COLO829 (cell line): ENCODE data around the gene PDZRN3.

Source experiments
- DNase-seq: peaks from one replicate; pipeline ENCODE4 v3.0.0; 2012; ENCODE audit warnings: low spot score

Gene PDZRN3

DNA sequence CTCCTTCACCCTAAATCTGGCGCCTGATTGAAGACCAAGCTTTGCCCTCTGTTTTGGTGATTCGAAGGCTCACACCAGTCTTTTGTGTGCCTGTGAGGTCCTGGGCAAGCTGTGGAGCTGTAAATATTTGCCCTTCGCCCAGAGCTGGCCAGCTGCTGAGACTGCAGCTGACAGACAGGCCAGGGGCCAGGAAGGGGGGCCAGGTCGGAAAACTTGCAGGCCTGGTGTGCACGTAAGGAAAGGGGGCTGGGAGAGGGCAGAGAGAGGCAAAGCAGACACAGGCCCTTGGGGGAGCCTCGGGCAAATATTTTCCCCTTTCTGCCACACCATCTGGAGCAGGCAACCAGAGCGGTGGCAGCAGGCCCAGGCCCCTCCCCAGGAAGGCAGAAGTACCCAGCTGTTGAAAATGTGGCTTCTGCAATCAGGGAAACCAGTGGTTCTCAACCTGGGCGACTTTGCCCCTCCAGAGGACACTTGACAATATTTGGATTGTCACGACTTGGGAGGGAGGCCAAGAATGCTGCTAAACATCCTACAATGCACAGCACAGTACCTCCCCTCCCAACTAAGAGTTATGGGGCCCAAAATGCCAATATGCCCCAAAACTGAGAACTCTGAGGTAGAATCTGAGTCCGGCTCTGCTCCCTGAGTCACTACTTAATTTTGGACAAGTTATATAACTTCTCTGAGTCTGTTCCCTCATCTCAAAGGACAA is 2.5 kb downstream of the PDZRN3 start:
- DNase-seq, result no peak

DNA sequence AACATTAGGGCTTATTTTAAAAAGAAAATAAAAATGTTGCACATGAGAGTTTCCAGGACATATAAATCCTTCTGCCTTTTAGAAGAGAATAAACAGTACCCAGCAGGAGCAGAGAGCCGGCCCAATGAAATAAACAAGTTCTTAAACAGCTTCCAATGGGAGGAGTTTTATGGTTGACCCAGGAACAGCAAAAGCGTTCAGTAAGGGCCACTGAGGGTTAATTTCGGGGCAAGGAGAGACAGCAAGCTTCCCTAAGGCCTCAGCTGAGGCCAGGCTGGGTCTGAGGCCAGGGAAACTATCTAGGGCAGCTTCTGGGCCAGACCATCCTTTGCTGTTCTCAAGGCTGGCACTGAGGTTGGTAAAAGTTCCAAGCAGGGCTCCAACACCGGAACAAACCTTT is 3.4 kb downstream of the PDZRN3 start:
- DNase-seq, result no peak

DNA sequence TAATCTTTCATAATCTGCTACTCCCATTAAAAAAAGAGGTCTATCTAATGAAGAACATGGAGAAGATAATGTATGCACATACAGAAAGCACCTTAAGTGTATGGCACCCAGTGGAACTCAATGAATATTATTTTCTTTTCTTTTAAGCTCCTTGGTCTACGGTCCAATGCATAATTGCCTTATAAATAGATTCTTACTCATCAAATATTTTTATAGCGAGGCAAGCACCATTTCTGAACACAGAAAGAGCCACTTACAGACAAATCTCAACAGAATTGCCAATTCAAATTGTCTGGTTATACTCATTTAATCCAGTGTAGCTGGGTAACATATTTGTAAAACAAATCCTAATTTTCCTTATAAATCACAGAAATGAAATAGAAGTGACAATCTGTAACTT is 6.3 kb downstream of the PDZRN3 start:
- DNase-seq, result no peak

DNA sequence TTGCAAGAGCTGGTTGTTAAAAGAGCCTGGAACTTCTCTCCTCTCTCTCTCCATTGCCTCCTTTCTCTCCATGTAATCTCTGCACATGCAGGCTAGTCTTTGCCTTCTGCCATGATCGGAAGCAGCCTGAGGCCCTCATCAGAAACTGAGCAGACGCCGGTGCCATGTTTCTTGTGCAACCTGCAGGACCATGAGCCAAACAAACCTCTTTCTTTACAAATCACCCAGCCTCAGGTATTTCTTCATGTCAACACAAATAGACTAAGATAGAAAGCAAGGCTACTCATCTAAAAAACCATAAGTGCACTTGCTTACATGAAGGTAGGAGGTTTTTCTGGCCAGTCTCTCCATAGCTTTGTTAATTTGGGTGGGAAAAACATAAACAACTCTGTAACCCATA is 8.7 kb downstream of the PDZRN3 start:
- DNase-seq, result no peak

DNA sequence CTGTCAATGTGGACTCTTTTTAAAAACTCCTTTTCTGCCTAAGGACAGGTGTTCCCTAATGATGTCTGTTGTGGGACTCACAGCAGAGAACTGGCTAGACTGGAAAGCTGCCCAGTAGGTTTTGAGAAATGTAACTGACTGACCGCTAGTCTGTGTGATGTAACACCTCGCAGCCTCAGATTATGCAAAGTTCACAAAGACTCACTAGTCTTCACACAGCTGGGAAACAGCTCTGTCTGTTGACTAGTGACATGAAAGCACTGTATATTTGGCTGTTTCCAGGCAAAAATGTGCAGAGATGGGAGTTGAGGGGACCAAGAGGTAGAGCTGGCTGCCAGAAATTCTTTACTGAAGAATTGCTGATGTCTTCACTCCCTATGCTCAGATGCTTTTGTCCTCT is 10.3 kb downstream of the PDZRN3 start:
- no peak for DNase-seq

DNA sequence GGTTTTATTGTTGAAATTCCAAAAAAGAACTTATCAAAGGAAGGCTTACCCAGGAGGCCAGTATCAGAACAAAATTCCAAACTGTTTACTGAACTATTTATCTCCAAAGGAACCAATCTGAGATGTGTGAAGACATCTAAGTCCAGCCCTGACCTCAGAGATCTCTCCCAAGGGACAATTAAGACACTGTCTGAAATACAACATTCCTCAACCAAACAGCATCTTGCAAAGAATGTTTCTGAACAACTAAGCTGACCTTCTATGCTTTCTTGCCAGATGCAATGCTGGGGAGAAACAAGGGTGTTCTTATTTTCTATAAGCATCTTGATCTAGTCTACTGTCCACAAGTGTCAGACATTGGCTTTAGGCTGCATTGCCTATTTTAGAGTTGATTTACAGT is 13.6 kb downstream of the PDZRN3 start:
- peak; percentile 79 for DNase-seq

DNA sequence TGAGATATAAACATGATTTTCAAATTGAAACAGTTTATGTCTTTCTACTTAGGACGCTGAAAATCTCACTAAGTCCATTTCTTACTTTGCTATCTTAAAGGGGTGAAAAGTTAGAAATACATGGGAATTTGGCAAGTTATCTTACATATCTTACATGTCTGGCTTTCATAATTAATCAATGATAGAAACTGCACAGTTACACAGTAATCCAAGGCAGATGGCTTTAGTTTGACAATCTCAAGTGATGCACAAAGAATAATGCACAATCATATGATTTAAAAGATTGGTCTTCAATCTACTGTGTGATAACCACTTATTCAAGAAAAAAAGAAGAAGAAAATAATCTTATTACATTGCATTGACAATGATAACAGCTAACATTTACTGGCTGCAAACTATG is 14.2 kb downstream of the PDZRN3 start:
- DNase-seq, result no peak

DNA sequence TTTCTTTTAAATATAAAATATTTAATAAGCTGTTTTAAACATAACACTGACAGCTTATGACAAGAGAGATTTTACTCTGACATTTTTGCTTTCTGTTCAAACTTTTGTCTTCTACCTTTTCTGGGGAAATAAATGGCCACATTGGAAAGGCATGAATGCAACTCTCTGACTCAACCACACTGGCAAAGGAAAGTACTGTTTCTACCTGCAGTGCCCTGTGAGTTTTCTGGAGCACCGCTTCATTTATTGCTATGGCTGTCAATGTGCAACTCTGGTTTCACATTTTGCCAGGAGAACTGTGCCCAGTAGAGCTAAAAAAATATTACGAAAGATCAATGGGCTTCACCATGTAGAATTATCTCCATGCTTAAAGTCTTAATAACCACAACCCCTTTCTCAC is 15.1 kb downstream of the PDZRN3 start:
- no peak for DNase-seq

DNA sequence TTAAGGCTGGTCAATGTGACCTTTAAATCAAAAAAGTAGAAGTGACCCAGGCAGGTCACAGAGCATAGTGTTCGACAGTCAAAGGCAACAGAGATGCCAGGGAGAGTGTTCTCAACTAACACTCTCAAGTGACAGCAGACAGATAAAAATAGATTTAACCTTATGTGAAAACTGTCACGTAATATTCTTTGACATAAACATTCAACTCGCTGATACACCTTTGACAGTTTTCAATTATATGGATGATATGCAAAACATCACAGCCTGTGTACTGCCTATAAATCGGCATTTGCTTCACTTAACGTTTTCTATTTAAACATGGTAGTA is 15.5 kb downstream of the PDZRN3 start:
- no peak for DNase-seq

DNA sequence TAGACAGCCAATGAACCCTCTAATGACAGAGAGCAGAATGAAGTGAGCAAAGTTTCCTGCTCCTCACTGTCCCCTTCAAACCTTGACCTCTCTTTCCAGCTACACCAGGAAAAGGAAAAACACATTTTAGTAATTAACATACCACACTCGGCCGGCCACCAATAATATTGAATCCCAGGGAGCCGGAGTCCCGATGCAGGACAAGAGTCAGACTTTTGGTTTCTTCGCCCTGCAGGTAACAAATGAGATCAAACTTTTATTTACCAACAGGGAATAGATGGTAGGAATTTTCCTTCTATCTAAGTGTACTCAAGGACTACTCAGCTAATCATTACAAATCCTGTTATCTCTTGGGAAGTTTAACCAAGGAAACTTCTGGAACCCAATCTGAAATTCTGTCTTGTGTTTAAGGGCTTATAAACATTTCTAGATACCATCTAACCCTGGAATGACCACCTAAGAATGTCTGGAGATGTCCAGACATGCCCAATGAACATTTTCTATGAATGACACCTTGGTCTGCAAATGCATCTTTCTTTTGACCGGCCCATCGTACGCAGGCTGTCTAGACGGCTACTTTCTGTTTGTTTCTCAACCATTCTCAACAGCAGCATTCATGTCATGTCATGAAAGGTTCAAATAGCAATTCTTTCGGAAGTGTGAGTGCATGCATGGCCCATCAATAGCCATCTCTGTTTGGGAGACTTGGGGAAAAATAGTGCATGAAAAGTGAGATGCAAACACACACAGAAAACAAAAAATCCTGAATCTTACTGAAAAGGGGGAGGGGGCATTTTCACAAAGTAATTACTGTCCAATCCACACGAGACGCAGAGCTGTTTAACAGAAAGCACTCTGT is 16.1 kb downstream of the PDZRN3 start:
- DNase-seq, result peak; percentile 81

DNA sequence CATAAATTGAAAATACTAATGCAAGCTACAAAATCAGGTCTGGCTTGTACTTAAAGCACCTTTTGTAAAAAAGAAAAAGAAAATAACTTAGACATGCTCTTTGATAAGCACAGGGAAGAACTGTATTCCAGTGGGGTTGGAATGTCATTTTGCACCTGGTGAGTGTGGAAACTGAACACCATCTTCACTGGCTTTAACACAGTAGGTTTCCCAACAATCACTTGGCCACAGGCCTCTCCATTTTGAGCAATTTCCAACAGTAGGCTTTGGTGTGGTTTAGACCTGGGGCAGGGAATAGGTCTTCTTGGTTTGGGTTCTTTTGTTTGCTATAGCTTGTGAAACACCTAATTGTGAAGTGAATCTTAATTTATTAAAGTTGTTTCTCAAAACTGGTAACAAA is 18.9 kb downstream of the PDZRN3 start:
- DNase-seq, result no peak

DNA sequence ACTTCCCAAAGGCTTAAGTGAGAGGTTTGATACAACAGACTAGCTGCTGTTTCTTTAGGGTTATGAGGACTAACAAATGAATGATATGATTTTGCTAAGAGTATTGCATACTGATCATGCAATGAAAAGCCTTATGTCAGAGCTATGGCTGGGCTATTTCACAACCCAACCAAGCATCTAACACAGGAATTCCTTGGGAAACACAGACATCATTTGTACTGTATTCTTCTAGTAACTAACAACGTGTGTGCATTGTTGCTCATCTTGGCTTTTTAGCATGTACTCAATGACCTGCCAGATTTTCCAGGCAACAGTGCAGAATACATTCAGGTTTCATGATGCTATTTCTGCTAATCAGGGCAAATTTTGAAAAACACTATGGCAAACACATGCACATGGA is 19.3 kb downstream of the PDZRN3 start:
- DNase-seq, result peak; percentile 32

DNA sequence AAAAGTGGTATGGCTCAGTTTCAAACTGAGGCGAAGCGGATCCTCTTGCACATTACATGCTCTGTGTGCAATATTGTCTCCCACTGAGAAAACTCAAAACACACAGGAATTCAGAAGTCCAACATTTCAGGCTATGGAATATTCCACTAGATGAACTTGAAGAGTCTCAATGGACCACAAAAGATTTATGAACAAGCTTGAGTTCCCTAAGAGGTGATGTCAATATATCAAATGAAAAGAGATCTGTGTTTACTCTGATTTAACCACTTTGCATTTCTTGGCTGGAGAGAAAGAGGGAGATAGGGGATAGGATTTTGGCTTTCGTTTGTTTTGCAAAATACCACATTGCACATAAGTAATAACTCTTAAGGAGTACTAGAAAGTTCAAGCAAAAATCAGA is 20.3 kb downstream of the PDZRN3 start:
- DNase-seq, result no peak

DNA sequence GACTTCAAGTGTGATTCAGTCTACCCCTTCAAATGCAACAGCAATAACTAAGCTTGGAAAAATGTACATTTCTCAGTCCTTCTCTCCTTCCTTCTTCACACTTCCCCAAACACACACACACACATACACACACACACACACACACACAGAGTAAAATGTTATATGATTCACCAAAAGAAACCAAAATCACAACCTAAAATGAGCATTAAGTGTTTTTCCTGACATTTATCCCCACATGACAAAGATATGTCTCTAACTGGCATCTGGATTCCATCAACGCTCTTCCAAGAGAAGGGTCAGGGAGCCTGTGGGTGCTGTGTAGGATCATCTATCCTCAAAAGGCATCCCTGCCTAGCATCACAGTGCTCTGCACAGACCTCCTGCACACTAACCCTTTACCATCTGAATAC is 21.0 kb downstream of the PDZRN3 start:
- DNase-seq, result no peak

DNA sequence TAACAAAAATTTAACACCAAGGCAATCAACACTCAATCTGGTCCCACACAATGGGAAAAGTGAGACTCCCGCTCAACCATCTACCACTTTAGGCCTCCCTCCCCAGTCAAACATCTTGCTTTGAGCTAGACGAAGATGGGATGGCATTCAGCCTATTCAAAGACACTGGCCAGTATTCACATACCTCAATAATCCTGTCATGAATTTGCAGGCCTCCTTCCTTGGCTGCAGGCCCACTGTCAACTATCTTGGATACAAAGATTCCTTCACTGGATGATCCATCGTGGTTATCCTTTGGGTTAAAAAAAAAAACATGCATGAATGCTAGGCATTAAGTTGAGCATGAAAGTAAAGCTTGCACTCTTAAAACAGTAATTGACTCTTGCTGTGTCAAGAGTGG is 22.6 kb downstream of the PDZRN3 start:
- peak; percentile 99 for DNase-seq

DNA sequence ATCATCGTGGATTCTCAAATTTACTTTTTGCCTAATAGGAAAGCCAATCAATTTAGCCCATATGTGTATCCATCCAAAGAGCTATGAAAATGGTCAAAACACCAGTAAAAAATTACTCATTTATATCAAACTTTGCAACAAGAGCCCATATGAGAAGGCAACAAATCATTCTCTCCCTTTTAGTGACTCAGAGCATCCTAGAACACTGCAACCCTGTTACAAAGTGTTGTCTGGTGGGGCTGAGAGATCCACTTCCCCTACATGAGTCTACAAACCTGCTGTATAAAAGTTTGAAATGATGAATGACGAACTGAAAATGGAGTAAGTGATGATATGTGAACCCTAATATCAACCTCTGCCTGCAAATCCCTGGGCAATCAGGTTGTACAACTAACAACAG is 23.3 kb downstream of the PDZRN3 start:
- no peak for DNase-seq

DNA sequence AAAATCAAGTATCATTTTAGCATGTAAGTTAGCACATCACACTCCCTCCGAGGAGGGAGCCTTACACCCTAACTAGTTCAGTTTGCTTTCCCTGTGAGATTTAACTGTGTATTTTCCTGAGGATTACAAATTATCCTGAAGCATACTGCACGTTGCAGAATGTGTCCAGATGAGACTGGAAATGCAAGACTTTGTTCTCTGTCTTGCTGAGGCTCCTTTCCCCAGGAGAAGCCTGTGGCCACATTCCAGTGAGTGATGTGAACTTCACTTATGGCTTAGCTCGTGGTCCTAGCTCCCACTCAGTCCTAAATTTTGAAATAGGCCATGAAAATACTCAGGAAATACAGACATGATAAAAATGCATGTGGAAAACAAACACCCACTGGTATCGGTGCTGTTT is 23.7 kb downstream of the PDZRN3 start:
- DNase-seq, result no peak

DNA sequence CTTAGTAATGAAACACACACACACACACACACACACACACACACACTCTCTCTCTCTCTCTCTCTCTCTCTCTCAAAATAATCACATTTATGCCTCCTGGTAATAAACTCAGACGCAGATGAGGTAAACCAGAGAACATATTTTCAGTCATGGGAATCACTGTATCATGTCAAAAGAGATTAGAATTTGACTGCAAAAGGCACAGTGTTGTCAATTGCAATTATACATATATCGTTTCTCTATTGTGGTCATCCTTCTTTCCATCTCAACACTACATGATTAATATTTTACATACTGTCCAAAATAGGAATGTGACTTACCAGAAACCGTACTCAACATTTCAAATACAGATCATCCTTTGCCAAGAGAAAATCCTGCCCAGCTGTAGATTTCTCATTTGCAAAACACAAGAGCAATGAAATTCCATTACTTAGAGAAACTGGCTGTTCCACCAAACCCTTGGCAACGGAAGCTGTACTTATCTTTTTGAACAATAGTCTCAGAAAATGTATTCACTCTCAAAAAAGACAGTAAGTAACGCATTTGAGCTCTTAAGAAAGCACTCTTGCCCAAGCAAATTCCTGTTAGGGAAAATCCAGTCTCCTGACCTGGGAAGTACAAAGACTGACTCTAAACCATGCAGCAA is 24.3 kb downstream of the PDZRN3 start:
- no peak for DNase-seq

DNA sequence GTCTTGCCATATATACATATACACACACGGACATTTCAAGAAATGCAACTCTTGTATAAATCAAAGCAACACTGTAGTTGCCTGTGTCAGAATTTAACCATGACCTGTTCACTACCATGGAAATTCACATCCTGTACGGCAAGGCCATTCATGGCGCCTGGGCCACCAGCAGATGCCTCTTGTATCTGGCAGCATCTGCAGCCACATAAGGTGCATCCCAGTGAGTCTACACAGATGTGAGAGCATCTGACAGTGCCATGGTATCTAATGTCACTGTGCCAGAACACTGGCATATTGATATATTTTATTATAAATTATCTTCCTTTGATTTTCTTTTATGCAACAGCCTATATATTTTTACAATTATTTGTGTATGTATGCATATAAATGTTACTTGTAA is 25.1 kb downstream of the PDZRN3 start:
- DNase-seq, result no peak

DNA sequence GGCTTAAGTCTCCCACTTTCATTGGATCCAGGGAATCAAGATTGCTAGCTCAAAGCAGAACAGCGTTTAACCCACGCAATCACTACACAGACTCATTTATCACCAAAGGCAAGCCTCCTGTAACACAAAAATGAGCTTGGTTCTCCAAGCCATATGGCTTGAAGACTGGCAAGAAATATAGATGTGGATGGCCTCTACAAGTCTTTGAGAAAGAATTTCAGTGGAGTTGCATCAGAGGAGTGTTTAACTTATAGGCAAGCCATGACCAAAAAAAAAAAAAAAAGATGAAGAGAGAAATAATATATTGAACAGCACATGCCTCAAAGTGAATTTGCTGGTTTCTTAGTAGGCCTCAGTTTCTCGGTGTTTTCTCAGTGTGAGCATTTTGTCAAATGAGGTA is 27.3 kb downstream of the PDZRN3 start:
- DNase-seq, result no peak

DNA sequence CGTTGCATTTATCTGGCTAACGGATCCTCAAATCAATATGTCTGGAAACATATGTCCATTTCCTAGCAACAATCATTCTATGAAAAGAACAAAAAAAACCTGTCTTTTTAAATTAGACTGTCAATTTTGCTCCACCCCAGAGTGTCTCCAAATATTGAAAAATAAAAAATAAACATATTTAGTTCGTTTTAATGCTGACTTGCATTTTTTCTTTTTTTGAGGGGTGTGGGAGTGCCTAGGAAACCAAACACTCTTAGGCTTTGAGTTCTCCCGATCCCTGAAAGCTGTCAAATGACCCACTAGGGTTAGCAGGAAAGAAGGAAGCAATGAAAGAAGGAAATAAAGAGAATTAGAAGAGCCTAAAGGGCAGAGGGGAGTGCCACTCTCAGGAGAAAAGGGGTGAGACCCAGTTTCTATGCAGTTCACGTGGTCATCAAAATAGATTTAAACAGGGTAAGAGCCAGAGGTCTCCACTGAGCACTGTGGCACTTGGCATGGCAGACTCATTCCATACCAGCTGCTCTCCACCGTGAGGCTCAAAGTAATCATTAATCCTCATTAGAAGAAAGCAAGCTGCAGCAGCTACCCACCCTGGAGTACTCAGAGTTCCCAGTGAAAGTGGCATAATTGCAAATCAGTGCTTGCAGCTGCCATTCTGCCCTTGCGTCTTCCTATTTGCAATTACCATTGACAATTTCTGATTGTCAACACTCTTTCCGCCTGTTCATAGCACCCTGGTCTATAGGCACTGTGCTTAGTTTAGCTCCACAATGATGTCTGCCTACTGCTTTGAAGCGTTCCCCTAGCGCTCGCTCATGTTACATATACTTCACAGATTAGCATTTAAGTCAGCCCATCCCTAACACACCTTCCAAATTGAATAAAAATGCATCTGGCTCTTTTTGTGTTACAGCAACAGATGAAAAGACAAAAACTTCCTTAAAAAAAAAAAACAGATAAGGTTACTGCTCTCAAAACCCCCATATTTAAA is 32.3 kb downstream of the PDZRN3 start:
- DNase-seq, result no peak

DNA sequence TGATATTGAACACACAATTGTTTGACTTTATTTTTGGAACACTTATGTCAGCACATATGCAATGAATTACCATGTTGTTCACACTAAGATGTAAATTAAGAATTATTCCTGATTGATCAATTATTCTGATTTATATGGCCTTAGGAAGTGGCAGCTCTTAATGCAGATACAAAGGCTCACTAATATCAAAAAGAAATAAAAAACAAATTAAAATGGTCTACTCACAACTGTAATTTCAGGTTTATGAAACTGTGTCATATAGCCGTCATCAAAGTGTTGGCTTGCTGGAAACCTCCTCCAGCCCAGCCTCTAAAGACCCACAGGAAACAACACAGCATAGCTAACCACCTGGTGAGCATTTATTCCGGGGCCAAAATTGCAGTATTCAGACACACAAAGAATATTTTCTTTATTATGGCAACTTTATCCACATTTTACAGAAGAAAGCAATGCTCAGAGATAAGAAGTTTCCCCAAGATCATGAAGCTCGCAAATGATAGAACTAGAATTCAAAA is 33.4 kb downstream of the PDZRN3 start:
- DNase-seq, result no peak
